Dendritic cell treated with granulocyte-macrophage colony-stimulating factor and Interleukin-4, amounts not matched to agents 40 ng/mL and 50 ng/mL, for 4 days (primary cell): ENCODE data around the gene ASTN2.

ENCODE experiments used
- H3K27ac Mint-ChIP-seq: one replicate; pipeline ENCODE4 v1.8.0; 2022; ENCODE audit warnings: mild to moderate bottlenecking, mixed read lengths
- H3K27me3 Mint-ChIP-seq: one replicate; pipeline ENCODE4 v1.8.0; 2022; ENCODE audit warnings: mild to moderate bottlenecking, mixed read lengths
- H3K36me3 Mint-ChIP-seq: one replicate; pipeline ENCODE4 v1.8.0; 2022; ENCODE audit warnings: low read depth, mixed read lengths
- H3K4me1 Mint-ChIP-seq: one replicate; pipeline ENCODE4 v1.8.0; 2022; ENCODE audit warnings: low read depth, mixed read lengths
- H3K4me3 Mint-ChIP-seq: one replicate; pipeline ENCODE4 v1.8.0; 2022; ENCODE audit warnings: mild to moderate bottlenecking, moderate library complexity, mixed read lengths
- H3K9me3 Mint-ChIP-seq: one replicate; pipeline ENCODE4 v1.8.0; 2022; ENCODE audit warnings: mixed read lengths
- intact Hi-C: fragments of 100-400 bp; cut with micrococcal nuclease; formaldehyde crosslinking; loops from one replicate; pipeline ENCODE4 v1.15.0; 2022

ASTN2 gene

GRCh38 chr9:117435630-117436261 lies 20.9 kb upstream of the ASTN2 start:
- Mint-ChIP-seq H3K27ac (no peak overlapping the region), H3K36me3 (no peaks in the 10 kb centered on the region), H3K4me1 (no peaks in the 10 kb centered on the region), H3K27me3 (no peaks in the 10 kb centered on the region), H3K9me3 (no peaks in the 10 kb centered on the region), H3K4me3 (no peak overlapping the region)
- intact Hi-C loops: no loop called here

- Mint-ChIP-seq H3K9me3 (no peaks in the 10 kb centered on the region), H3K36me3 (no peaks in the 10 kb centered on the region), H3K27me3 (no peaks in the 10 kb centered on the region), H3K27ac (no peak overlapping the region), H3K4me1 (no peaks in the 10 kb centered on the region), H3K4me3 (no peak overlapping the region)
- intact Hi-C loops: no loop called here
Observed at GRCh38 chr9:117434566-117434965, 19.7 kb upstream of the ASTN2 start.

- Mint-ChIP-seq H3K9me3 (no peaks in the 10 kb centered on the region), H3K36me3 (no peaks in the 10 kb centered on the region), H3K27ac (no peak overlapping the region), H3K4me3 (no peak overlapping the region), H3K4me1 (no peaks in the 10 kb centered on the region), H3K27me3 (no peaks in the 10 kb centered on the region)
- intact Hi-C loops: no loop called here
Observed at GRCh38 chr9:117430813-117431212, 16.0 kb upstream of the ASTN2 start.

GRCh38 chr9:117427357-117427913 lies 12.6 kb upstream of the ASTN2 start:
- Mint-ChIP-seq H3K27ac (no peak overlapping the region), H3K36me3 (no peaks in the 10 kb centered on the region), H3K4me1 (no peaks in the 10 kb centered on the region), H3K9me3 (no peaks in the 10 kb centered on the region), H3K4me3 (no peak overlapping the region), H3K27me3 (peaks cover 4% of the 10 kb centered on the region)
- intact Hi-C loops: no loop called here

GRCh38 chr9:117425566-117425965 lies 10.7 kb upstream of the ASTN2 start:
- Mint-ChIP-seq H3K27ac (no peak overlapping the region), H3K9me3 (no peaks in the 10 kb centered on the region), H3K4me3 (no peak overlapping the region), H3K36me3 (no peaks in the 10 kb centered on the region), H3K4me1 (no peaks in the 10 kb centered on the region), H3K27me3 (peaks cover 4% of the 10 kb centered on the region)
- intact Hi-C loops: no loop called here

GRCh38 chr9:117424291-117424690 lies 9.4 kb upstream of the ASTN2 start:
- intact Hi-C loops: no loop called here
- Mint-ChIP-seq H3K4me1 (no peaks in the 10 kb centered on the region), H3K27me3 (peaks cover 4% of the 10 kb centered on the region), H3K27ac (no peak overlapping the region), H3K36me3 (no peaks in the 10 kb centered on the region), H3K9me3 (no peaks in the 10 kb centered on the region), H3K4me3 (no peak overlapping the region)

GRCh38 chr9:117418111-117418510 lies 3.3 kb upstream of the ASTN2 start:
- Mint-ChIP-seq H3K36me3 (no peaks in the 10 kb centered on the region), H3K4me3 (no peak overlapping the region), H3K27ac (no peak overlapping the region), H3K9me3 (no peaks in the 10 kb centered on the region), H3K4me1 (no peaks in the 10 kb centered on the region), H3K27me3 (peaks cover 13% of the 10 kb centered on the region)
- intact Hi-C loops: no loop called here

- Mint-ChIP-seq H3K9me3 (no peaks in the 10 kb centered on the region), H3K27ac (no peak overlapping the region), H3K4me1 (no peaks in the 10 kb centered on the region), H3K36me3 (no peaks in the 10 kb centered on the region), H3K27me3 (peaks cover 26% of the 10 kb centered on the region), H3K4me3 (no peak overlapping the region)
- intact Hi-C loops: no loop called here
Observed at GRCh38 chr9:117416856-117417255, 2.0 kb upstream of the ASTN2 start.

- no peak overlapping the region for H3K4me3 Mint-ChIP-seq
- H3K4me1 Mint-ChIP-seq: no peaks in the 10 kb centered on the region
- no peaks in the 10 kb centered on the region for H3K9me3 Mint-ChIP-seq
- H3K36me3 Mint-ChIP-seq: no peaks in the 10 kb centered on the region
- H3K27ac Mint-ChIP-seq: no peak overlapping the region
- intact Hi-C loops: no loop called here
- H3K27me3 Mint-ChIP-seq: peaks cover 35% of the 10 kb centered on the region
Observed at GRCh38 chr9:117415358-117415914, 579 bp upstream of the ASTN2 start.

- Mint-ChIP-seq H3K9me3 (no peaks in the 10 kb centered on the region), H3K36me3 (no peaks in the 10 kb centered on the region), H3K4me3 (no peak overlapping the region), H3K4me1 (no peaks in the 10 kb centered on the region), H3K27ac (no peak overlapping the region), H3K27me3 (peaks cover 41% of the 10 kb centered on the region)
- intact Hi-C loops: loop anchor here (5.0 kb wide), 1 partner anchor 677 kb away; no protein-coding TSS in a partner anchor
Observed at GRCh38 chr9:117414220-117414905, 494 bp downstream of the ASTN2 start.

- intact Hi-C loops: loop anchor here (5.0 kb wide), 1 partner anchor 676 kb away; no protein-coding TSS in a partner anchor
- H3K9me3 Mint-ChIP-seq: no peaks in the 10 kb centered on the region
- H3K27me3 Mint-ChIP-seq: peaks cover 41% of the 10 kb centered on the region
- H3K4me1 Mint-ChIP-seq: no peaks in the 10 kb centered on the region
- no peak overlapping the region for H3K27ac Mint-ChIP-seq
- H3K36me3 Mint-ChIP-seq: no peaks in the 10 kb centered on the region
- no peak overlapping the region for H3K4me3 Mint-ChIP-seq
Observed at GRCh38 chr9:117413346-117414219, 1.3 kb downstream of the ASTN2 start.

- Mint-ChIP-seq H3K4me1 (no peaks in the 10 kb centered on the region), H3K27me3 (peaks cover 41% of the 10 kb centered on the region), H3K36me3 (no peaks in the 10 kb centered on the region), H3K4me3 (no peak overlapping the region), H3K9me3 (no peaks in the 10 kb centered on the region), H3K27ac (no peak overlapping the region)
- intact Hi-C loops: loop anchor here (5.0 kb wide), 1 partner anchor 676 kb away; no protein-coding TSS in a partner anchor
Observed at GRCh38 chr9:117412841-117413240, 2.0 kb downstream of the ASTN2 start.

- no peak overlapping the region for H3K4me3 Mint-ChIP-seq
- H3K4me1 Mint-ChIP-seq: no peaks in the 10 kb centered on the region
- H3K27ac Mint-ChIP-seq: no peak overlapping the region
- intact Hi-C loops: loop anchor here (5.0 kb wide), 1 partner anchor 675 kb away; no protein-coding TSS in a partner anchor
- H3K27me3 Mint-ChIP-seq: peaks cover 41% of the 10 kb centered on the region
- H3K9me3 Mint-ChIP-seq: no peaks in the 10 kb centered on the region
- H3K36me3 Mint-ChIP-seq: no peaks in the 10 kb centered on the region
Observed at GRCh38 chr9:117412006-117412715, 2.7 kb downstream of the ASTN2 start.
